Activated CD8-positive, alpha-beta memory T cell treated with anti-CD3 and anti-CD28 coated beads for 24 hours (primary cell): ENCODE results near the gene EEF1A2.

Experiments
- DNase-seq: peaks from one replicate; pipeline ENCODE4 v3.0.0-alpha.2; 2020

EEF1A2 gene

GRCh38 chr20:63466861-63467260 is 32.0 kb downstream of the EEF1A2 start:
- no peak for DNase-seq

DNA sequence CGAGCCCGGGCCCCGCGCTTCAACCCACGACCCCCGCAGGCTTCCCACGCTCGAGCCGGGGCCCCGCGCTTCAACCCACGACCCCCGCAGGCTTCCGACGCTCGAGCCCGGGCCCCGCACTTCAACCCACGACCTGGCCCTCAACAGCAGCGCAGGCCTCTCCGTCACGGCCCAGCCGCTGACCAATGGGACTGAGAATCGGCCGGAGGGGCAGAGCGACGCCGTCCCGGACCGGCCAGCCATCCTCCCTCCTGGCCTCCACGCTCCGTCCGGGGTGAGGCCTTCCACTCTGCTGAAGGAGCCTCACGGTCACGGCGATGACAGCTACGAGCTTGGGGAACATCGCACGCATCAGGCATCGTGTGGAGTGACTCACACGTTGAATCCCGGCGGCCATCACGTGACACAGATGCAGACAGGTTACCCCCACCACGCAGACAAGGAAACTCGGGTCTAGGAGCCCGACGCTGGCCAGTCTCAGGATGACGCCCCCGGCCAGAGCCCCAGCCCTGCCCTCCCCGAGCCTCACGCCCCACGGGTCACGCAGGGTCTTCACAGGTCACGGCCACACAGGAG is 32.5 kb downstream of the EEF1A2 start:
- DNase-seq = no peak

DNA sequence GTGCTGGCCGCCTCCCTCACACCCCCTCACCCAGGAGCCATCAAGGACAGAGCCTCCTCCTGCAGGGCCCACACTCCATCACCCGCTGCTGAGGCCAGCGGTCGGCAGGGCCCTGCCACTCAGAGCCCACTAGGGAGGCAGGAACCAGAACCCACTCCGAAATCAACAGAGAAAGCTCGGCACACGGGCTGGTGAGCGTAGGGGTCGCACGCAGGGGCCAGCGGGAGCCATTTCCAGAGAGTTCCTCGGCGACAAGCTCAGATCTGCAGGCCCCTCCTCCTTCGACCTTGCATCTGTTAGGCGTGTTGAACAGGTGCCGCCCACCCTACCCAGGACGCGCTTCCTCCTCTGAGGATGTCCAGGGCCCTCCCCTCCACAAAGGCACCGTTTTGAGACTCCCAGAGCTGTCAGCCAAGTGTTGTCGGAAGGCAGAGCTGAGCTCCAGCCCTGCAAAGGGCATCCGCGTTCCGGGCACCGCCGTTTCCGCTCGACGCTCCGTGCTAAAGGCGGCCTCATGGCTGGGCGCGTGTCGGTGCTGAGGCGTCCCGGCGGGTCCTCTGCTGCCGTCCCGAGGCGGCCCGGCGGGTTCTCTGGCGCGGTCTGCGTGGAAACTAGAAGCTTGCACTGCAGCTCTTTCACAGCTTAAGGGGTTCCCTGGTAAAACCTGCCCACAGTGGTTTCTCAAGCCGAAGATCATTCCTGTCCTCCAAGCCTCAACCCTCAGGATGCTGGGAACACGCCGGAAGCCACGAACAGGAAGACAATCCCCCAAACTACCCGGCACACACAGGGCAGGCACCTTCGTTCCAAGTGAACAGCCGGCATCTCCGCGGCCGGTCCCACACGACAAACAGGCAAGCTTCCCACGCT is 33.3 kb downstream of the EEF1A2 start:
- no peak for DNase-seq

- no peak for DNase-seq
Observed at GRCh38 chr20:63464289-63464635, 34.6 kb downstream of the EEF1A2 start.

GRCh38 chr20:63463400-63464288 is 35.2 kb downstream of the EEF1A2 start:
- DNase-seq = no peak

- no peak for DNase-seq
Observed at GRCh38 chr20:63462244-63462643, 36.6 kb downstream of the EEF1A2 start.

- no peak for DNase-seq
Observed at GRCh38 chr20:63461104-63461763, 37.6 kb downstream of the EEF1A2 start.

GRCh38 chr20:63459070-63459380 is 39.9 kb downstream of the EEF1A2 start:
- DNase-seq = no peak

DNA sequence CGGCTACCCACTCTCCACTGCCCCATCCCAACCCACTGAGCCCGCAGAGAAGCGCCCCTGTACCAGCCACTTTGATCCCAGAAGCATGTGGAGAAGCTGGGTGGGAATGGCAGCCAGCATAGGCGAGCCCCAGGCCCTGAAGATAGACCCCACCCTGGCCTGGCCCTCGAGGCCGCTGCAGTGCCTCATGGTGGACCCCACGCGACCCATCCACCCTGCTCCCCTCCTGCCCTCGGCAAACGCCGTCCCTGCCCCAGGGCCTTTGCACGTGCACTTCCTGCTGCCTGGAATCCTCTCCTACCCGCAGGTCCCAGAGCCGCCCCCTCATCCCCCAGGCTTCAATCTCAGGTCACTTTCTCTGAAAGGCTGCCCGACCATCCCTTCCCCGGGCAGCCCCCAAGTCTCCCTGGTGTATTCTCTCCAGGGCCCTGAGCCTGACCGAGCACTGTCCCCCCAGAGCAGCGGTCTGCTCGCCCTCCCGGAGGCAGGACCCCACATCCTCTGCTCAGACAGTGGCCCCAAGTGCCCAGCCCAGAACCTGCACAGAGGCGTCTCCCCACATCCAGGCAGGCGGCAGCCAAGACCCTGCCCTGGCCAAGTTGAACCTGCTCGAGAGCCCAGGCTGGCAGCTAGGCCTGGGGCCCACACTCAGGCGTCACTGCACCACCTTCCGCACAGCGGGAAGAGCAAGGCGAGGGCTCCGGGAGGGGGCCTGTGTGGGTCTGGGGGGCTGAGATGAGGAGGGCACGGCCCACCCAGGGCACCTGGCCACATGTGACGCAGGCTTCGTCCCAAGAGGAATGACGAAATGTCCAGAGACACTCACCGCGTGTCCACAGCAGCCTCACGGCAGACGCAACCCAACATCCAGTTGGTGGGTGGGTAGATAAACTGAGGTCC is 40.5 kb downstream of the EEF1A2 start:
- no peak for DNase-seq

DNA sequence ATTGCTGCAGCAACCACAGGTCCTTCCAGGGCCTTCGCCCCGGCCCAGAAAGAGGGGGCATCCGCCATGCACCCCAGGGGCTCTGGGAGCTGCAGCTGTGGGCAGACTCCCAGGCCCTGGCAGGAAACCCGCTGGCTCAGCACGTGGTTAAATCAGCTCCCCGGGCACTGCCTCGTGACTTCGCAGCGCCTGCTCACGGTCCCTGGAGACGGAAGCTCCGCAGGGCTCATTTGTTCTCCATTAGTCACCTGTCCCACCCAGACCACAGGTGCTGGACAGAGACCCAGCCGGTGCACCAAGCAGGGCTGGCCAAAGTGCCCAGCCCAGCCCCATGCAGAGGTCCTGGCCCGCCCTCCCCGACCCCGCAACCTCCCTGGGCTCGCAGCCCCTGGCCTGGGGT is 41.1 kb downstream of the EEF1A2 start:
- DNase-seq = no peak

GRCh38 chr20:63456429-63457284 is 42.2 kb downstream of the EEF1A2 start:
- no peak for DNase-seq

DNA sequence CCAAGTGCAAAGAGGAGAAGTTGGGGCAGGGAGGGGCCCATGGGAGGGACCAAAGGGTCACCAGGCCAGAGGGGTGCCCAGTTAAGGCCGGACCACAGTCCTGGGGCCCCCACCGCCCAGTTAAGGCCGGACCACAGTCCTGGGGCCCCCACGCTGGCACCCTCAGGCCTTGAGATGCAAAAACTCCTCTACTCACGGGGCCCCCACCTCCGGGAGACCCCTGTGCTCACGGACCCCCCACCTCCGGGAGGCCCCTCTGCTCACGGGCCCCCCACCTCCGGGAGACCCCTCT is 43.4 kb downstream of the EEF1A2 start:
- no peak for DNase-seq

GRCh38 chr20:63454731-63455567 is 43.9 kb downstream of the EEF1A2 start:
- DNase-seq = no peak

GRCh38 chr20:63452821-63453523 is 45.9 kb downstream of the EEF1A2 start:
- DNase-seq = no peak

DNA sequence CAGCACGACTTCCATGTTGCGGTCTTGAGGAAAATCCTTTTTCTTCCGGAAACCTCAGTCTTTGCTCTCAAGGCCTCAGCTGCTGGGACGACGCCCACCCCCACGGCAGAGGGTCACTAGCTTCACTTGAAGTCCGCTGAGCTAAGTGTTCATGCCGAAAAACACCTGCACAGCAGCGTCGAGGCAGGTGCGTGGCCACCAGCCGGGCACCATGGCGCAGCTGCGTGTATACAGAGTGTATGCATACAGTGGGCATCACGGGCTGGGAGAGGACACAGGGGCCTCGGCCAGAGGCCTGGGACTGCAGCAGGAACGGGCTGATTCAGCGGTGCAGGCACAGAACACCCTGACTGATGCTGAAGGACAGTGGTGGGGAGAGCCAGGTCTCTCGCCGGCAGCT is 46.5 kb downstream of the EEF1A2 start:
- no peak for DNase-seq

DNA sequence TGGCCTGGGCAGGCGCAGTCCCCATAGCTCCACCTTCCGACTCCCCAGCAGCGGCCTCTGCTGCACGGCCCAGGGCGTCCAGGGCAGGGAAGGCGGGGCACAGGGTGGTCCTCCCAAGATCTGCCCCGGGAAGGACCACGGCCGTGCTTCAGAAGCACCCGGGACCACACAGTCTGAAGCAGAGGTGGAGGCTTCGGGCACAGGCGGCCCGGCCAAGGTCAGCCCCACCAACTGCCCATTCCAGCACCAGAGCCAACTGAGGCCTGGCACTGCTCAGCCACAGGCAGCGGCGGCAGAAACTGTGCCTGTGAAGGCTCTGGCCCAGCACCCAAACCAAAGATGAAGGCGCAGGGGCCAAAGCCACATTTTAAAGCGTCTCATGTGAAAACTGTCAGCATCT is 47.1 kb downstream of the EEF1A2 start:
- no peak for DNase-seq

DNA sequence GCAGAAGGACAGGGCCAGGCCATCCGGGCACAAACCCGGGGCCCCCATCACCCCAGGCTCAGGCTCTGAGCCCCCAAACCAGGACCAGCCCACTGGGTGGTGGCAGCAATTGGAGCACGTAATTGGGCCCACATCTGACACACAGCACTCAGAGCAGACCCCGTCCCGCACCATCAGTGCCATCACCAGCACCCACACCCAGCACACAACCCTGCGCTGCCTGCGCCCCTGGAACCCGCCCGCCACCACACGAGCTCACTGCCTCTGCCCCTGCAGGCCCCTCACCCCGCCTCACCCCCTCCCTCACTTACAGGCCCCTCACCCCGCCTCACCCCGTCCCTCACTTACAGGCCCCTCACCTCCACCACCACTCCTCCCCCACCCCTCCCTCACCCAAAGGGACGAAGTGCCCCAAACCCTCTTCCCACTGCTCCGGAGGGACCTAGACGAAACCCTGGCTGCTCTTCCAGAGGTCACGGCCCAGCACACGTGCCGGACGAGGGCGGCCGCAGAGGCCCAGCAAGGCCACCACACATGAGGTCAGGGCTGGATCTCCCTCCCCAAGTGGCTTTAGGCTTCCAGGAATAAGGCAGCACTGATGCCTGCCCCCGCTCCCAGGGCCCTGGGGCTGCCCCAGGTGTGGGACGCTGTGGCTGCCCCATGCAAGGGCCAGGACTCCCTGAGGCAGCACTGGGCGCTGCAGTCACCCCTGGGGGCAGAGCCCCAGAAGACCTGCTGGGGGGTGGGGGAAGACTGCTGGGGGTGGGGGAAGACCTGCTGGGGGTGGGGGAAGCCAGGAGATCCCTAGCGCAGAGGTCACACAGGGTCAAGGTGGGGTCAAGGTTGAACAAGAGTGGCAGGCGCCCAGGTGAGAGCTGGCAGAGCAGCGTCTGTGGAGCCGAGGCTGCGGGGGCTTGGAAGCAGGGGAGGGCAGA is 48.8 kb downstream of the EEF1A2 start:
- DNase-seq = no peak

GRCh38 chr20:63449025-63449424 is 49.9 kb downstream of the EEF1A2 start:
- no peak for DNase-seq

- no peak for DNase-seq
Observed at GRCh38 chr20:63448031-63448430, 50.9 kb downstream of the EEF1A2 start.
